ENCODE results near the gene SLC2A10.

DNA sequence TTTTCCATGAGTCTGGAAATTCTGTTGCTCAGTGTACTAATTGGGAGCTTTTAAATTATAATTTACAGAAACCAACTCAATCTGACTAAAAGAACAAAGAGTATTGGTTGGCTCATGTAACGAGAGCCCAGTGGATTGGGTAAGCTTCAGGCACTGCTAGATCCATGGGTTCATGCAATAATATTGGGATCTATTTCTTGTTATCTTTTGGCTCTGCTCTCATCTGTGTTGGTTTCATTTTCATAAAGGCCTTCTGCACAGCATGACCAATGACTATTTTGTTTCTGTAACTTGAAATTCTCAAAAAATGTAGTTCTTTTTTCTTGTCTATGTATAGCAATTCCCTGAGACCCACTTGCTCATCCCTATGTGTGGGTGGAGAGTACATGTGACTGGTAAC lies 12.0 kb downstream of the SLC2A10 start:
- TF ChIP-seq, protein P1, sequence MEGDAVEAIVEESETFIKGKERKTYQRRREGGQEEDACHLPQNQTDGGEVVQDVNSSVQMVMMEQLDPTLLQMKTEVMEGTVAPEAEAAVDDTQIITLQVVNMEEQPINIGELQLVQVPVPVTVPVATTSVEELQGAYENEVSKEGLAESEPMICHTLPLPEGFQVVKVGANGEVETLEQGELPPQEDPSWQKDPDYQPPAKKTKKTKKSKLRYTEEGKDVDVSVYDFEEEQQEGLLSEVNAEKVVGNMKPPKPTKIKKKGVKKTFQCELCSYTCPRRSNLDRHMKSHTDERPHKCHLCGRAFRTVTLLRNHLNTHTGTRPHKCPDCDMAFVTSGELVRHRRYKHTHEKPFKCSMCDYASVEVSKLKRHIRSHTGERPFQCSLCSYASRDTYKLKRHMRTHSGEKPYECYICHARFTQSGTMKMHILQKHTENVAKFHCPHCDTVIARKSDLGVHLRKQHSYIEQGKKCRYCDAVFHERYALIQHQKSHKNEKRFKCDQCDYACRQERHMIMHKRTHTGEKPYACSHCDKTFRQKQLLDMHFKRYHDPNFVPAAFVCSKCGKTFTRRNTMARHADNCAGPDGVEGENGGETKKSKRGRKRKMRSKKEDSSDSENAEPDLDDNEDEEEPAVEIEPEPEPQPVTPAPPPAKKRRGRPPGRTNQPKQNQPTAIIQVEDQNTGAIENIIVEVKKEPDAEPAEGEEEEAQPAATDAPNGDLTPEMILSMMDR (IDR thresholded peaks at IDR 0.05) = no peak
- TF ChIP-seq, protein P2, sequence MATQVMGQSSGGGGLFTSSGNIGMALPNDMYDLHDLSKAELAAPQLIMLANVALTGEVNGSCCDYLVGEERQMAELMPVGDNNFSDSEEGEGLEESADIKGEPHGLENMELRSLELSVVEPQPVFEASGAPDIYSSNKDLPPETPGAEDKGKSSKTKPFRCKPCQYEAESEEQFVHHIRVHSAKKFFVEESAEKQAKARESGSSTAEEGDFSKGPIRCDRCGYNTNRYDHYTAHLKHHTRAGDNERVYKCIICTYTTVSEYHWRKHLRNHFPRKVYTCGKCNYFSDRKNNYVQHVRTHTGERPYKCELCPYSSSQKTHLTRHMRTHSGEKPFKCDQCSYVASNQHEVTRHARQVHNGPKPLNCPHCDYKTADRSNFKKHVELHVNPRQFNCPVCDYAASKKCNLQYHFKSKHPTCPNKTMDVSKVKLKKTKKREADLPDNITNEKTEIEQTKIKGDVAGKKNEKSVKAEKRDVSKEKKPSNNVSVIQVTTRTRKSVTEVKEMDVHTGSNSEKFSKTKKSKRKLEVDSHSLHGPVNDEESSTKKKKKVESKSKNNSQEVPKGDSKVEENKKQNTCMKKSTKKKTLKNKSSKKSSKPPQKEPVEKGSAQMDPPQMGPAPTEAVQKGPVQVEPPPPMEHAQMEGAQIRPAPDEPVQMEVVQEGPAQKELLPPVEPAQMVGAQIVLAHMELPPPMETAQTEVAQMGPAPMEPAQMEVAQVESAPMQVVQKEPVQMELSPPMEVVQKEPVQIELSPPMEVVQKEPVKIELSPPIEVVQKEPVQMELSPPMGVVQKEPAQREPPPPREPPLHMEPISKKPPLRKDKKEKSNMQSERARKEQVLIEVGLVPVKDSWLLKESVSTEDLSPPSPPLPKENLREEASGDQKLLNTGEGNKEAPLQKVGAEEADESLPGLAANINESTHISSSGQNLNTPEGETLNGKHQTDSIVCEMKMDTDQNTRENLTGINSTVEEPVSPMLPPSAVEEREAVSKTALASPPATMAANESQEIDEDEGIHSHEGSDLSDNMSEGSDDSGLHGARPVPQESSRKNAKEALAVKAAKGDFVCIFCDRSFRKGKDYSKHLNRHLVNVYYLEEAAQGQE (IDR thresholded peaks at IDR 0.05; ENCODE audit: insufficient read depth in 1 of 2, low read depth in 2 of 2, low read length in 1 of 2) = no peak
- TF ChIP-seq SIN3A (IDR thresholded peaks at IDR 0.05; ENCODE audit: borderline replicate concordance, insufficient read depth, low read depth, low read length) (no peak), TCF7L2 (IDR thresholded peaks at IDR 0.05; ENCODE audit: low read depth, low read length) (no peak), POLR2AphosphoS5 (IDR thresholded peaks at IDR 0.05; ENCODE audit: low read depth, low read length) (no peak)

Data from Panc1 (cell line).